HepG2 (cell line): ENCODE measurements around the gene SLC25A19. TPM values are rescaled to one million over a fixed set of nuclear protein-coding genes. Genes with fewer than 3 reads are reported as not detected.

Source experiments
- AGO1 ChIP-seq: fragments of 200-400 bp; formaldehyde crosslinking; IDR thresholded peaks from 2 replicates; pipeline ENCODE4 v1.6.1; 2017; ENCODE audit warnings: mild to moderate bottlenecking, low read depth, low read length, moderate library complexity; ENCODE audit not compliant: poor library complexity, severe bottlenecking
- FIP1L1 ChIP-seq: fragments of 200-400 bp; formaldehyde crosslinking; IDR thresholded peaks from 2 replicates; pipeline ENCODE4 v1.6.1; 2018; ENCODE audit warnings: low read depth, mild to moderate bottlenecking, low read length, moderate library complexity, borderline replicate concordance; ENCODE audit not compliant: insufficient read depth
- GABPA ChIP-seq, 2 experiments: IDR thresholded peaks; 2 replicates each; pipeline ENCODE4 v1.6.1; 2011 to 2016; ENCODE audit warnings: low read depth in 2 of 2, low read length in 1 of 2, missing biosample characterization in 1 of 2, missing genetic modification characterization in 1 of 2
- LRRFIP1 ChIP-seq: sonication (generic); formaldehyde crosslinking; conservative IDR thresholded peaks from 2 replicates; pipeline ENCODE4 v1.4.0; 2020; ENCODE audit warnings: missing genetic modification reagents
- NRL ChIP-seq: sonication (generic); formaldehyde crosslinking; IDR thresholded peaks from 2 replicates; pipeline ENCODE4 v1.5.0; 2020; ENCODE audit warnings: missing genetic modification reagents, mild to moderate bottlenecking, moderate library complexity, borderline replicate concordance
- POLR2A ChIP-seq, 2 experiments: IDR thresholded peaks; 2 replicates each; pipeline ENCODE4 v1.6.1; 2011; ENCODE audit warnings: low read depth in 2 of 2, low read length in 2 of 2, mild to moderate bottlenecking in 1 of 2, moderate library complexity in 1 of 2; ENCODE audit not compliant: insufficient read depth in 1 of 2
- RBFOX2 ChIP-seq: fragments of 200-400 bp; formaldehyde crosslinking; IDR thresholded peaks from 2 replicates; pipeline ENCODE4 v1.6.1; 2017; ENCODE audit warnings: low read depth, mild to moderate bottlenecking, low read length
- YY1 ChIP-seq: IDR thresholded peaks from 2 replicates; pipeline ENCODE4 v1.6.1; 2011; ENCODE audit warnings: low read length, low read depth, moderate library complexity, mild to moderate bottlenecking; ENCODE audit not compliant: insufficient read depth, insufficient replicate concordance
- ZNF333 ChIP-seq: sonication (generic); formaldehyde crosslinking; IDR thresholded peaks from 2 replicates; pipeline ENCODE4 v1.4.0; 2020; ENCODE audit warnings: mild to moderate bottlenecking, missing genetic modification reagents, borderline replicate concordance
- ZNF629 ChIP-seq: sonication (generic); formaldehyde crosslinking; conservative IDR thresholded peaks from 2 replicates; pipeline ENCODE4 v1.5.0; 2020; ENCODE audit warnings: missing genetic modification reagents
- polyA plus RNA-seq, 8 experiments: library from polyadenylated mRNA; depleted of rRNA in 3 of 8; stranded (reverse) in 7 of 8; unstranded in 1 of 8; fragments of >200 nt; fragmentation: Illumina TruSeq in 4 of 8; extraction: Trizol in 4 of 8; gene quantifications; 2 replicates each; pipeline versions ENCODE4 v1.2.1 to v1.2.3, GENCODE V29; 2011 to 2016; ENCODE audit warnings: low read depth in 4 of 8, missing spikeins in 1 of 8, mixed read lengths in 1 of 8; ENCODE audit not compliant: insufficient read depth in 1 of 8
- total RNA-seq, 5 experiments: library from RNA; depleted of rRNA; stranded (reverse); fragments of >200 nt; fragmentation: Illumina TruSeq; extraction: Trizol; gene quantifications; 2 replicates each; pipeline ENCODE4 v1.2.3, GENCODE V29; 2016; ENCODE audit warnings: low read depth in 1 of 5

The SLC25A19 gene
- total and polyA plus RNA-seq, 2 of the 13 experiments (the other 11 are each of a cell fraction or from before 2014, with no cell fraction given) = 24.4 to 41.4 TPM

DNA sequence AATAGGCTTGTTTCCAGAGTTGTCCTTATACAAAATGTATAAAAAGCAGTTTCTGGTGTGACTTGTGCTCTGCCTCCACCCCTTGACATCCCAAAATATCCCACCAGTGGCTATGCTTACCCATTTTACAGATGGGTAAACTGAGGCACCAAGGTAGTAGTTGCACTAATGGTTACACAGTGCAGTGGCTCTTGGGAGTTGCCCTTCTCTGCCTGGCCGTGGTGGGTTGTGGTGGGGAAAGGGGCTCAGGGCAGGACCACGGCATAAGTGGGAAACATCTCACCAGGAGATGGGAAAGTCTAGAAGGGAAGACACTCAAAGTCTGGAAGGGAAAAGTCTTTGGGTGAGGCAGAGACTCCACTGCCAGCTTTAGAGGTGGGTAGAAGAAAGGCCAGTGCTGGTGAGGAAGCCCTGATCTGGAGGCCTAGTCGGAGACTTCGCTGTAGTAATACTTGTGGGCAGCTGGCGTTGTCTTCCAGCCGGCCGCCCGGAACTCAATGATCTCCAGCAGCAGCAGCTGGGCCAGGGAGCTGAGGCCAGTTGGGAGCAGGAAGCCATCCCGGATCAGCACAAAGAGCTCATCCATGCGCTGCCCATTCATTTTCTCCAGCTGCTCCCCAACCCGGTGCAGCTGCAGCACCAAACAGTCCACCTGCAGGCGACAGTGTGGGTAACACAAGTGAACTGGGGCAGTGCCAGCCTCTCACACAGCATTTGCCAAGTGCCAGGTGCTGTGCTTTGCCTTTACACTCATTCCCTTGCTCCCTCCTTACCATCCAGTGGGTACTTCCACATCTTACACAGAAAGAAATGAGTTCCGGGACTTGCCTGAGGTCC is 22.7 kb downstream of the SLC25A19 start (continued):
- TF ChIP-seq LRRFIP1 (CRISPR knock-in tag) (no peak), ZNF333 (CRISPR knock-in tag) (no peak), RBFOX2 (peak; percentile 51), FIP1L1 (no peak), GABPA (IDR thresholded peaks at IDR 0.05; ENCODE audit: low read depth, low read length) (no peak), GABPA (CRISPR knock-in tag; IDR thresholded peaks at IDR 0.05; ENCODE audit: low read depth) (no peak), ZNF629 (CRISPR knock-in tag) (peak; percentile 97), POLR2A (IDR thresholded peaks at IDR 0.05; ENCODE audit: insufficient read depth in 1 of 2, low read depth in 2 of 2, low read length in 2 of 2) (0 out of 4 replicates have a peak, but pooled peaks of 1 of the 2 experiments have one; percentile 12), NRL (CRISPR knock-in tag) (0 out of 2 replicates have a peak, but pooled peaks have one; percentile 12), YY1 (no peak), AGO1 (peak; percentile 8)
